ENCODE measurements around the gene SYCP3. TPM values are rescaled to one million over a fixed set of nuclear protein-coding genes. Genes with fewer than 3 reads are reported as not detected.

The SYCP3 gene
- total RNA-seq, 4 donors from 2014 or later: not detected

DNA sequence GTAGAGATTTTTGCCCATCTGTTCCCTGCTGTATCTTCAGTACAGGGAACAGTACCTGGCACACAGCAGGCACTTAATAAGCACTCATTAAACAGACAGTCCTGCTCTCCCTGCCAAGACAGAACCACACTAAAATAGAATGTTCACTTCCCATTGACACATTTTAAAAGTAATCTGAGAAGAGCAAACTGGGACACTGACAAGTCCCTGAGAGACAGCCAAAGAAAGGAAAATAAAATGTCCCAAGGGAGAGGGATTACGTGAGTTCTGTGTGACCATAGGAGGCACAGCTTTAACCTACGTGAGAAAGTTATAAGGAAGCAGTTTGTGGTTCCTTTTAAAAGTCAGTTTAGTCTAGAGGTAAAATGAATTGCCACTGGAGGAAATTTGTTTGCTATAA is 43.9 kb upstream of the SYCP3 start:
- 69% methylated on average over 2 of the region's 2 CpGs for WGBS
- Histone ChIP-seq H3K27me3 (no peaks in the 10 kb centered on the region), H3K36me3 (peaks cover 0 to 63% (median 26%) of the 10 kb centered on the region in 4 donors), H3K4me3 (no peak overlapping the region), H3K9me3 (no peaks in the 10 kb centered on the region), H3K4me1 (peaks cover 0 to 4% (median 1%) of the 10 kb centered on the region in 4 donors), H3K27ac (replicated peaks in 1 of 4) (no peak overlapping the region)
- intact Hi-C loops (cut with DNase I): no loop called here
- no peak for DNase-seq (ENCODE audit: extremely low spot score)
- TF ChIP-seq, protein P1, sequence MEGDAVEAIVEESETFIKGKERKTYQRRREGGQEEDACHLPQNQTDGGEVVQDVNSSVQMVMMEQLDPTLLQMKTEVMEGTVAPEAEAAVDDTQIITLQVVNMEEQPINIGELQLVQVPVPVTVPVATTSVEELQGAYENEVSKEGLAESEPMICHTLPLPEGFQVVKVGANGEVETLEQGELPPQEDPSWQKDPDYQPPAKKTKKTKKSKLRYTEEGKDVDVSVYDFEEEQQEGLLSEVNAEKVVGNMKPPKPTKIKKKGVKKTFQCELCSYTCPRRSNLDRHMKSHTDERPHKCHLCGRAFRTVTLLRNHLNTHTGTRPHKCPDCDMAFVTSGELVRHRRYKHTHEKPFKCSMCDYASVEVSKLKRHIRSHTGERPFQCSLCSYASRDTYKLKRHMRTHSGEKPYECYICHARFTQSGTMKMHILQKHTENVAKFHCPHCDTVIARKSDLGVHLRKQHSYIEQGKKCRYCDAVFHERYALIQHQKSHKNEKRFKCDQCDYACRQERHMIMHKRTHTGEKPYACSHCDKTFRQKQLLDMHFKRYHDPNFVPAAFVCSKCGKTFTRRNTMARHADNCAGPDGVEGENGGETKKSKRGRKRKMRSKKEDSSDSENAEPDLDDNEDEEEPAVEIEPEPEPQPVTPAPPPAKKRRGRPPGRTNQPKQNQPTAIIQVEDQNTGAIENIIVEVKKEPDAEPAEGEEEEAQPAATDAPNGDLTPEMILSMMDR (IDR thresholded peaks at IDR 0.05): no peak
- TF ChIP-seq POLR2AphosphoS5 (IDR thresholded peaks at IDR 0.05) (no peak), POLR2A (IDR thresholded peaks at IDR 0.05; ENCODE audit: low read depth) (no peak), EP300 (IDR thresholded peaks at IDR 0.05) (no peak)

DNA sequence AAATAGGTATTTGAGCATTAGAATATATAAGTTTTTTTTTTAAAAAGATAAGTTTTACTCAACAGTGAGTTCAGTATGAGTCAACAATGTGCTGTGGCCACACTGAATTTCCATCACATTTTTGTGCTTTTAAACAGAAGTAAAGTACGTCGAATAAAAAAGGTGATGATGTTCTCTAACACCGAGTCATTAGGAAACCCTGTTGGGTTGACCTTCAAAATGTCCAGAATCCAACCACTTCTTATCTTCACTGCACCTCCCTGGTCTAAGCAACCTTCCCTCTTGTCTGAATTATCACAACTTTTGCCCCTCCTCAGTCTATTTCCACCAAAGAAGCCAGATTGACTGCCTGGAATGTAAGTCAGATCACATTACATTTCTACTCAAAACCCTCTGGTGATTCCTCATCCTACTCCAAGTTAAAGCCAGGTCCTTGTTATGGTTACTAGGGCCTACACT is 43.0 kb upstream of the SYCP3 start:
- Histone ChIP-seq H3K36me3 (peaks cover 0 to 62% (median 28%) of the 10 kb centered on the region in 4 donors), H3K27ac (replicated peaks in 1 of 4) (no peak overlapping the region), H3K4me3 (no peak overlapping the region), H3K9me3 (no peaks in the 10 kb centered on the region), H3K27me3 (no peaks in the 10 kb centered on the region), H3K4me1 (peaks cover 0 to 13% (median 8%) of the 10 kb centered on the region in 4 donors)
- DNase-seq (ENCODE audit: extremely low spot score): no peak
- 90% methylated on average over 3 of the region's 3 CpGs for WGBS
- TF ChIP-seq, protein P1 (IDR thresholded peaks at IDR 0.05): no peak
- TF ChIP-seq EP300 (IDR thresholded peaks at IDR 0.05) (no peak), POLR2AphosphoS5 (IDR thresholded peaks at IDR 0.05) (no peak), POLR2A (IDR thresholded peaks at IDR 0.05; ENCODE audit: low read depth) (no peak)
- intact Hi-C loops (cut with DNase I): no loop called here

DNA sequence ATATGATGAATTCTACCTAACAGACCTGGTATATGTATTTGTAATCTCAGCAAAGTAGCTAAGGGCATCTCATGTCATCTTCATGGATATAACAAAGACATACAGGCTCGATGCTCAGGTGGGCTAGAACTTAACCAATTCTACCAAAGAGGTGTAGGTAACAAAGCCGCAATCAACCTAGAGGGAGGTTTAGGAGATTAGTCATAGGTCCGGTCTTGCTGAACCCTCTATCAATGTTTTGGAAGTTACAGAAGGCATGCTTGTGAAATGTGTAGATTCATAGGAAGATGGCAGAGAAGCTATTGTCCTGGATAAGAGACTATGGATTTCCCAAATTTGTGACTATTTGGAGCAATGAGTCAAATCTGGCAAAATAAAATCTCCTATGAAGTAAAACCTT is 42.6 kb upstream of the SYCP3 start:
- intact Hi-C loops (cut with DNase I): no loop called here
- TF ChIP-seq, protein P1 (IDR thresholded peaks at IDR 0.05): no peak
- no peak for TF ChIP-seq EP300 (IDR thresholded peaks at IDR 0.05)
- TF ChIP-seq POLR2A (IDR thresholded peaks at IDR 0.05; ENCODE audit: low read depth): no peak
- no peak for TF ChIP-seq POLR2AphosphoS5 (IDR thresholded peaks at IDR 0.05)
- Histone ChIP-seq H3K36me3 (peaks cover 0 to 65% (median 31%) of the 10 kb centered on the region in 4 donors), H3K4me1 (peaks cover 0 to 16% (median 10%) of the 10 kb centered on the region in 4 donors), H3K27ac (replicated peaks in 1 of 4) (no peak overlapping the region), H3K4me3 (no peak overlapping the region), H3K27me3 (no peaks in the 10 kb centered on the region), H3K9me3 (no peaks in the 10 kb centered on the region)
- DNase-seq (ENCODE audit: extremely low spot score): no peak
- 88% methylated on average over 3 of the region's 3 CpGs for WGBS

DNA sequence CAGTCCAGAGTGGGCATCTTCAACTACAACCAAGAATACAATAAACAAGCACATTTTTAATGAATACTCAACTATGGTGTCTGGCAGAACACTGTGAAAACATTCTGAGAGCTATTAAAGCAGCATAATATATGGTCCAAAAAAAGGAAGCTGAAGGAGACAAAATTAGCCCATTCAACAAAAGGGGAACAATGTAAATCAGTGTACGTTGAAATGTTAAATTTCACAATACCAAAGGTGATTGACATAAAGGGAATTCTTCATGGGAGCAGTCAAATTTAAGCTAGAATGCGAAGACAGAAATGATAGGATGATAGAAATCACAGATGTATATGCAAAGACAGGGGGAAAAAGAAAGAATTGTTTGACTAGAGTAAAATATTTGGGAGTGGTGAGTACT is 41.3 kb upstream of the SYCP3 start:
- H3K9me3 ChIP-seq: no peaks in the 10 kb centered on the region
- intact Hi-C loops (cut with DNase I): no loop called here
- TF ChIP-seq, protein P1 (IDR thresholded peaks at IDR 0.05): no peak
- TF ChIP-seq POLR2AphosphoS5 (IDR thresholded peaks at IDR 0.05) (no peak), POLR2A (IDR thresholded peaks at IDR 0.05; ENCODE audit: low read depth) (no peak), EP300 (IDR thresholded peaks at IDR 0.05) (no peak)
- 79% methylated on average over 2 of the region's 2 CpGs for WGBS
- no peak overlapping the region for H3K4me3 ChIP-seq
- peaks cover 0 to 65% (median 33%) of the 10 kb centered on the region in 4 donors for H3K36me3 ChIP-seq
- H3K27ac ChIP-seq (replicated peaks in 1 of 4): no peak overlapping the region
- no peaks in the 10 kb centered on the region for H3K27me3 ChIP-seq
- no peak for DNase-seq (ENCODE audit: extremely low spot score)
- H3K4me1 ChIP-seq: peaks cover 0 to 16% (median 11%) of the 10 kb centered on the region in 4 donors

DNA sequence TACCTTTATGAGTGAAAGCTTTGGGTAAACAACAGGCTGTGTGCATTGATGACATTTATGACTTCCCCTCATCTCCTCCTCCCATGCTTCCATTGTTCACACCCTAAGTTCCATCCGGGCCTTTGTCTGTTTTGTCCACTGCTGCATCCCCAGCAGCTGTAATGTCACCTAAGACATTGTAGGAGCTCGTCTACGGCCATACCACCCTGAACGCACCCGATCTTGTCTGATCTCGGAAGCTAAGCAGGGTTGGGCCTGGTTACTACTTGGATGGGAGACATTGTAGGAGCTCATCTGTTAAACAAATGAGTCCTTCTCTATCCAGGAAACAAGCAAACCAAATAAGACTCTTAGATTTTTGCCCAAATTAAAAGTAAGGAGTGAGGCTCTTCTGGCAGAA is 40.4 kb upstream of the SYCP3 start:
- intact Hi-C loops (cut with DNase I): no loop called here
- 97% methylated on average over 6 of the region's 6 CpGs for WGBS
- no peak overlapping the region for H3K27ac ChIP-seq (replicated peaks in 1 of 4)
- peaks cover 0 to 16% (median 11%) of the 10 kb centered on the region in 4 donors for H3K4me1 ChIP-seq
- H3K4me3 ChIP-seq: no peak overlapping the region
- DNase-seq (ENCODE audit: extremely low spot score): no peak
- H3K9me3 ChIP-seq: no peaks in the 10 kb centered on the region
- peaks cover 0 to 55% (median 25%) of the 10 kb centered on the region in 4 donors for H3K36me3 ChIP-seq
- no peak for TF ChIP-seq POLR2AphosphoS5 (IDR thresholded peaks at IDR 0.05)
- TF ChIP-seq, protein P1 (IDR thresholded peaks at IDR 0.05): no peak
- no peak for TF ChIP-seq POLR2A (IDR thresholded peaks at IDR 0.05; ENCODE audit: low read depth)
- no peaks in the 10 kb centered on the region for H3K27me3 ChIP-seq

Measured in esophagus muscularis mucosa (tissue), 4 donors.